ENCODE measurements around the gene HTR5A.

Gene HTR5A

GRCh38 chr7:155122831-155123230 lies 52.7 kb downstream of the HTR5A start:
- no peak overlapping the region for H3K27ac ChIP-seq
- no peak overlapping the region for H3K4me3 ChIP-seq (ENCODE audit: low read depth, low read length)
- H3K4me2 ChIP-seq (ENCODE audit: low read length): no peak overlapping the region
- H3K9me3 ChIP-seq (ENCODE audit: control insufficient read depth, low read length): no peaks in the 10 kb centered on the region
- TF ChIP-seq CTCF (IDR thresholded peaks at IDR 0.05): no peak
- H3K79me2 ChIP-seq: no peaks in the 10 kb centered on the region
- no peak overlapping the region for H2AFZ ChIP-seq
- H3K36me3 ChIP-seq (ENCODE audit: control insufficient read depth, insufficient read depth, low read length): no peaks in the 10 kb centered on the region
- no peak overlapping the region for H3K9ac ChIP-seq
- no peaks in the 10 kb centered on the region for H3K4me1 ChIP-seq
- no peaks in the 10 kb centered on the region for H3K27me3 ChIP-seq (ENCODE audit: control insufficient read depth, insufficient read depth, low read length)

DNA sequence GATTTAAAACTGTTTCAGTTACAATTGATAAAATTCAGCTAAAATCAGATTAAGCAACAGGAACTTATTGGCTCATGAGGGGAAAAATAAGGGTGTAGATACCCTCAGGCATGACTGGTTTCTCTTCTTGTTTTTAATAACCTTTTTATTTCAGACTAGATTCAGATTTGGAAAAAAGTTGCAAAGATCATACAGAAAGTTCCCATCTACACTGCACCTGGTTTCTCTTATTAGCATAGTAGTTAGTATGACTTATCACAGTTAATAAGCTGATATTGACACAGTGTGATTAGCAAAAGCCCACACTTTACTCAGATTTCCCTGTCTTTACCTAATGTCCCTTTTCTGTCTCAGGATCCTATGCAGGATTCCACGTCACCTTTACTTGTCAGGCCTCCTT lies 53.3 kb downstream of the HTR5A start:
- H3K9ac ChIP-seq: no peak overlapping the region
- no peak for TF ChIP-seq CTCF (IDR thresholded peaks at IDR 0.05)
- H3K36me3 ChIP-seq (ENCODE audit: control insufficient read depth, insufficient read depth, low read length): no peaks in the 10 kb centered on the region
- H3K4me3 ChIP-seq (ENCODE audit: low read depth, low read length): no peak overlapping the region
- H3K79me2 ChIP-seq: no peaks in the 10 kb centered on the region
- H3K9me3 ChIP-seq (ENCODE audit: control insufficient read depth, low read length): no peaks in the 10 kb centered on the region
- H3K27ac ChIP-seq: no peak overlapping the region
- H3K4me1 ChIP-seq: no peaks in the 10 kb centered on the region
- H3K27me3 ChIP-seq (ENCODE audit: control insufficient read depth, insufficient read depth, low read length): no peaks in the 10 kb centered on the region
- H3K4me2 ChIP-seq (ENCODE audit: low read length): no peak overlapping the region
- no peak overlapping the region for H2AFZ ChIP-seq

- H3K79me2 ChIP-seq: no peaks in the 10 kb centered on the region
- no peak overlapping the region for H3K4me3 ChIP-seq (ENCODE audit: low read depth, low read length)
- no peak overlapping the region for H3K27ac ChIP-seq
- H3K9ac ChIP-seq: no peak overlapping the region
- H2AFZ ChIP-seq: no peak overlapping the region
- no peak for TF ChIP-seq CTCF (IDR thresholded peaks at IDR 0.05)
- H3K4me1 ChIP-seq: no peaks in the 10 kb centered on the region
- H3K4me2 ChIP-seq (ENCODE audit: low read length): no peak overlapping the region
- H3K9me3 ChIP-seq (ENCODE audit: control insufficient read depth, low read length): no peaks in the 10 kb centered on the region
- no peaks in the 10 kb centered on the region for H3K36me3 ChIP-seq (ENCODE audit: control insufficient read depth, insufficient read depth, low read length)
- no peaks in the 10 kb centered on the region for H3K27me3 ChIP-seq (ENCODE audit: control insufficient read depth, insufficient read depth, low read length)
Observed at GRCh38 chr7:155124706-155125105, 54.6 kb downstream of the HTR5A start.

- H3K79me2 ChIP-seq: no peaks in the 10 kb centered on the region
- TF ChIP-seq CTCF (IDR thresholded peaks at IDR 0.05): no peak
- no peaks in the 10 kb centered on the region for H3K27me3 ChIP-seq (ENCODE audit: control insufficient read depth, insufficient read depth, low read length)
- H3K4me1 ChIP-seq: no peaks in the 10 kb centered on the region
- no peaks in the 10 kb centered on the region for H3K9me3 ChIP-seq (ENCODE audit: control insufficient read depth, low read length)
- no peak overlapping the region for H3K27ac ChIP-seq
- H2AFZ ChIP-seq: no peak overlapping the region
- H3K4me3 ChIP-seq (ENCODE audit: low read depth, low read length): no peak overlapping the region
- no peaks in the 10 kb centered on the region for H3K36me3 ChIP-seq (ENCODE audit: control insufficient read depth, insufficient read depth, low read length)
- H3K4me2 ChIP-seq (ENCODE audit: low read length): no peak overlapping the region
- H3K9ac ChIP-seq: no peak overlapping the region
Observed at GRCh38 chr7:155129186-155129585, 59.1 kb downstream of the HTR5A start.

DNA sequence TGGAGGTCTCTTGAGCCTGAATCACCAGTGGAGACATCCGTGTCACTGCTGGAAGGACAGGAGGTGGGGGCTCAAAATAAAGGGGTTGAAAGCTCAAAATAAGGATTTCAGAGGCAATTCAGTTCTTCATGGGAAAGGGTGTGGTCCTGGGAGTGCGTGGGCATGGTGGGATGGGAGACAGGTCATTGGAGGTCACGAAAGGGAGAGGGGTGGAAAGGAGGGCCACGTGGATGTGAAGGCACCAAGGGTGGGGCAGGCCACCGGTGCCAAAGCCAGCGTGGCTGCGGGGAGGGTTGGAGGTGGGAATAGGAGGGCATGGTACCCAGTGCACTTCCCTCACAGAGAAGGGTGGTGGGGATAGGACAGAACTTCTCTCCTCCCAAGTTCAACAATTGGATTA lies 59.7 kb downstream of the HTR5A start:
- Histone ChIP-seq H3K9ac (no peak overlapping the region), H2AFZ (no peak overlapping the region), H3K79me2 (no peaks in the 10 kb centered on the region), H3K4me2 (ENCODE audit: low read length) (no peak overlapping the region), H3K4me3 (ENCODE audit: low read depth, low read length) (no peak overlapping the region), H3K9me3 (ENCODE audit: control insufficient read depth, low read length) (no peaks in the 10 kb centered on the region), H3K27ac (no peak overlapping the region), H3K27me3 (ENCODE audit: control insufficient read depth, insufficient read depth, low read length) (no peaks in the 10 kb centered on the region), H3K36me3 (ENCODE audit: control insufficient read depth, insufficient read depth, low read length) (no peaks in the 10 kb centered on the region), H3K4me1 (no peaks in the 10 kb centered on the region)
- no peak for TF ChIP-seq CTCF (IDR thresholded peaks at IDR 0.05)
